ENCODE measurements around the gene CCDC191.

CCDC191 gene

DNA sequence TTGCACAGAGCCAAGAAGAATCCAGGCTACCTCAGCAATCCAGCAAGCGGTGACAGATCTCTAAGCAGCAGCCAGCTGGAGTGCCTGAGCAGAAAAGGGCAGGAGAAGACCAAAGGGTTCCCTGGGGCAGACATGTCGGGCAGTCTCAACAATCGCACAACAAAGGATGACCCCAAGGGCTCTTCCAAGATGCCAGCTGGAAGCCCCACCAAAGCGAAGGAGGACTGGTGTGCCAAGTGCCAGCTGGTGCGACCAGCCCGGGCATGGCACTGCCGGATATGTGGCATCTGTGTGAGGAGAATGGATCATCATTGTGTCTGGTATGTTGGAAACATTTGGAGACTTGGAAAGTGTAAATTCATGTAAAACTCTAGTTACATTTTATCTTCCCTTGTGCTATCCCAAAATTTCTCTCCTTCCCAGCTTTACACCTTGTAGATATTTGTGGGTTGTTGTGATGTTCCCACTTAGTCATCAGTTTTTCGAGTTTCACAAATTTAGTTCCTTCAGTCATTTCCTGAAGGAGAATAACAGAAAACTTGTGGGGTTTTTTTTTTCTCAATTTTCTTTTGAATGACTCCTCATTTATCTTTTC is 102.1 kb downstream of the CCDC191 start:
- no peak for DNase-seq

DNA sequence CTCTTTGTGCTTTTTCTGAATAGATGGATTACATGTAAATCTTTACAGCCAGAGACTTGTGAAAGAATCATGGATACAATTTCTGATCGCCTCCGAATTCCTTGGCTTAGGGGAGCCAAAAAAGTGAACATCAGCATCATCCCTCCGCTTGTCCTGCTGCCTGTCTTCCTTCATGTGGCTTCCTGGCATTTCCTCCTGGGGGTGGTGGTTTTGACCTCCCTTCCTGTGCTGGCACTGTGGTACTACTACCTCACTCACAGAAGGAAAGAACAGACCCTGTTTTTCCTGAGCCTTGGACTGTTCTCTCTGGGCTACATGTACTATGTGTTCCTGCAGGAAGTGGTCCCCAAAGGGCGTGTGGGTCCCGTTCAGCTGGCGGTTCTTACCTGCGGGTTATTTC is 102.6 kb downstream of the CCDC191 start:
- no peak for DNase-seq

DNA sequence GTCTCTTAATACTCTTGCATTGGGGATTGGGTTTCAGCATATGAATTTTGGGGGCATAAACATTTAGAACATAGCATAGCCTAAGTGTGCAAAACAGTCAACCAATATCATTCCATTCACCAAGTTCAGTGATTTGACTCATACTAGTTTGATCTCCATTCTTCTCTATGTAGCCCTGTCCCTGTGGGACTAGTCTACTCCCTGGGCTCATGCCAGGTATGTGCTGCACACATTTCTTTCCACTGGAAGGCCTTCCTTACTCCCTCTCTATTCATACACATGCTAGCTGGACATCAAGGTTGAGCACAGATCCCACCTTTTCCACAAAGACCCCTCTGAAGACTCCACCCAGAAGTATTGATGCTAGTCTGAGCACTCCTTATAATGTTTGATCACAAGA is 103.4 kb downstream of the CCDC191 start:
- DNase-seq, result no peak

DNA sequence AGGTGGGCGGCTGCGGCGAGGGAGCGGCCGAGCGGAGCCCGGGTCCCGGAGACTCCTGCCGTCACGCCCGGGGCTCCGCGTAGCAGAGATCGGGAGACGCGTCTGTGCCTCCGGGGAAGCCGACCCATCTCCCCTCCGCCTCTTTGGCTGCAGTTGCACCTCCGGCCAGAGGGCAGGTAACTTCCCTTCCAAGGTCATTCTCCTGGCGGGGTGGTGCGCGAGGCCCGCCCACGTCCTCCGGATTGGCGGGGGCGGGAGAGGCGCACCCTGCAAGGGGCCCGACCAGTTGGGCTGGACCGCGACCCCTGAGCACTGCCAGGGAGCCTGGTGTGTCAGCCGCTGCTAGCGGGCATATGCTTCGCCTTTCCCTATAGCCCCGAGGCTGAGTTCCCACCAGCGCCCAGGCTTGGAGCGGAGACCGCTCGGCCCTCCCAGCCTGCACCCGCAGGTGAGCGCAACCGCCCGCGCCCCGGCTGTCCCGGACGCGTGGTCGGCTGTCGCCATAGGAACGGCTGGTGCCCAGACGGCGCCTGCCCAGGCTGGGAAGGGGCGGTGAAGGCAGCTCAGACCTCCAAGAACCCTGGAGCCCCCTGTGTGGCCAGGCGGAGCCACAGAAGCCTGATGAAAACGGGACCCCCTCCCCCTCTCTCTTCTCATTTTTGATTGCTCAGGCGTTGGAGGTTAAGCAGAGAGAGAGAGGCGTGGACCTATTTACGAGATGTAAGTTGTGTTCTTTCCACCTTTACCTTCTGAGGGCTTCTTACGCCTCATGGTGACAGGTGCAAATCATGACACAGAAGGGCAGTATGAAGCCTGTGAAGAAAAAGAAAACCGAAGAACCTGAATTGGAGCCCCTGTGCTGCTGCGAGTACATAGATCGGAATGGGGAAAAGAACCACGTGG is 108.1 kb downstream of the CCDC191 start:
- DNase-seq, result peak; percentile 8 to 17

DNA sequence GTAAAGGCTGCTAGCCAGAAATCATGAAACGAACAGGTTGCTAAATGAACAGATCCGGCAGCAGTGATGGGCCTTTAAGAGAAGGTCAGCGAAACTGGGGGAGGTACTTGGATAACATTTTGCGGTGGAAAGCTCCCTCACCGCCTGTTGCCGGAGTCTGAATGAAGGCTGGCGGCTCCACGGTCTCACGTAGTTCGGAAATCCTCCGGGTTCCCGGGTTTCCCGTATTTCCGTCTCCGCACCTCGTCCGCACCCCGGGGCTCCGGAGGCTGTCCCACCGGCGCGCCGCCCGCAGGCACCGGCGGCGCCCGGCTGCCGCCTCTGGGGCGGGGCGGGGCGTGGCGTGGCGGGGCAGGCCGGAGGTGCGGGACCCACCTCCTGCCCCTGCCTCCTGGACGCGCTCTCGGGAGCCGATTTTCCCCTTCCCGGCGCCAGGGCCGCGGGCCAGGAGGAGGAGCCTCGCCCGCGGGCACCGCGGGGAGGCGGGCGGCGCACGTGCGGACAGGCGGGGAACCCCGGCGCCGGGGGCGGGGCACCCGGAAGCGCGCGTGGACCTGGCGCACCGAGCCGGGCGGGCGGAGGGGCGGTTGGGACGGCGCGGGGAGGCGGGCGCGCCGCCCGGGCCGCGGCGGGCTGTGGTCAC is 108.8 kb downstream of the CCDC191 start, which contains the start of gene ZDHHC23:
Gene ZDHHC23, plus strand, starts transcription at position 642 of the 643 bp plus-strand sequence. CDS start 790 bp downstream, outside the sequence.
- peak; percentile 73 to 76 for DNase-seq

DNA sequence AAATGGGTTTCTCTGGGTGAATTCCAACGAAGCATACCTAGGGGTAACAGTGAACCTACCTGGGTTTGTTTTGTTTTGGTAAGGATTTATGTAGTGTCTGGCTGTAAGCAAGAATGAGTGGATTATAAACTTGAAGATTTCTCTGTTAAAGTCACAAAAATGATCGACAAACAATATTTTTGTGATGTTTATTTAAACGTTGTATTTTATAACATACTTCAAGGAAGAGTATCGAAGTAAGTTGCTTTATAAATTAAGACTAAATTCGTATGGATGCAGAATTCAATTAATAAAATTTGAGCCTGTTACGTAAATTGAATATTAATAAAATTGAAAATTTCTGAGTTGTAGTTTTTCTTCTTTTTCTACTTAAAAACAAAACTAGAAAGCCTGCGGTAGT is 109.5 kb downstream of the CCDC191 start:
- no peak for DNase-seq

DNA sequence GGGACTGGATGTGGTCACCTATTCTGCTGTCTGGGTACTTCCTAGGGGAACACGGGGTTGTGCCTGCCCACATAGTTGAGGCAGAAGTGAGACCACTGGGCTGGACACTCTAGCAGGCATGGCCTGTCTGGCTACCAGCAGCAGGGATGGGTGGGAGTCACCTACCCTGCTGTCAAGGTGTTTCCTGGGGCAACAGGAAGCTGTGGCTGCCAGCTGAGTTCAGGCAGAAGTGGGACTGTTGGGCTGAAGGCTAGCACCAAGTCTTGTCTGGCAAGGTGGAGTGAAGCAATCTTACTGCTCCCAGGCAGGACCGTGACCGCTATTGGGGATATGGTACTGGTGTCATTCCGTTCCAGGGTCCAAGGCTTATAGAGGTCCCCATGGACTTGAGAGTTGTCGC is 128.8 kb downstream of the CCDC191 start:
- DNase-seq, result peak in 1 of 2 donors; percentile 1

DNA sequence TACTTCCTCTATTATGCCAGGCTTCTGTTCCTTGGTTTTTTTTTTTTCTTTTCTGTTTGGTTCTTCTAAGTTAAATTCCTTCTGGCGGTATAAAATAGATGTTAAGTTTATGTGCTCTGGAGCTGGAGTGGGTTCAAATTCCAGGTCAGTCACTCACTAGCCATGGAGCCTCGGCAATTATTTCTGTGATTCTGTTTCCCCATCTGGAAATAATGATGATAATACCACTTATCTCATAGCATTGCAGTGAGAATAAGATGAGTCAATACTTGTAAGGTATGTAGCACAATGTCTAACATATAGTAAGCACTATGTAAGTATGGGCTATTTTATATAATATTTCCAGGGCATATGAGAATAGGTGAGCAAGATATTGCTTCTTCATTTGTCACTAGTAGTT is 141.7 kb downstream of the CCDC191 start:
- DNase-seq, result no peak
